GM19397 (cell line): Measurements from ENCODE around the gene BABAM2.

ENCODE experiments used
- ATAC-seq: cut with Tn5 transposase; IDR thresholded peaks from one replicate; pipeline ENCODE4 v1.9.1; 2021; ENCODE audit warnings: mild to moderate bottlenecking, moderate library complexity; ENCODE audit not compliant: unreplicated experiment

Gene BABAM2

GRCh38 chr2:28336264-28336980, 445.9 kb downstream of the BABAM2 start:
- ATAC-seq, result no peak

- ATAC-seq, result no peak
These were observed 446.6 kb downstream of the BABAM2 start for GRCh38 chr2:28336982-28337627.

GRCh38 chr2:28338046-28338817, 447.7 kb downstream of the BABAM2 start:
- ATAC-seq, result no peak

GRCh38 chr2:28338831-28339321, 448.3 kb downstream of the BABAM2 start:
- ATAC-seq, result no peak

GRCh38 chr2:28339516-28340175, 449.1 kb downstream of the BABAM2 start:
- ATAC-seq, result no peak

GRCh38 chr2:28340312-28341202, 450.0 kb downstream of the BABAM2 start:
- no peak for ATAC-seq

GRCh38 chr2:28341208-28341891, 450.8 kb downstream of the BABAM2 start:
- no peak for ATAC-seq

GRCh38 chr2:28342081-28342967, 451.8 kb downstream of the BABAM2 start:
- ATAC-seq, result no peak

GRCh38 chr2:28343184-28343942, 452.8 kb downstream of the BABAM2 start:
- no peak for ATAC-seq

GRCh38 chr2:28343971-28344715, 453.6 kb downstream of the BABAM2 start:
- no peak for ATAC-seq

GRCh38 chr2:28344756-28345373, 454.3 kb downstream of the BABAM2 start:
- no peak for ATAC-seq

- no peak for ATAC-seq
These were observed 455.1 kb downstream of the BABAM2 start for GRCh38 chr2:28345619-28346018.

GRCh38 chr2:28346587-28346986, 456.1 kb downstream of the BABAM2 start:
- no peak for ATAC-seq

- no peak for ATAC-seq
These were observed 456.7 kb downstream of the BABAM2 start for GRCh38 chr2:28347193-28347592.

GRCh38 chr2:28347596-28347995, 457.1 kb downstream of the BABAM2 start:
- ATAC-seq, result no peak

GRCh38 chr2:28348149-28348567, 457.6 kb downstream of the BABAM2 start:
- ATAC-seq, result no peak

GRCh38 chr2:28348921-28349320, 458.4 kb downstream of the BABAM2 start:
- no peak for ATAC-seq
